GM10266 (cell line): Measurements from ENCODE around the gene MYL2.

Experiments
- DNase-seq: peaks from one replicate; pipeline ENCODE4 v3.0.0; 2012; ENCODE audit errors: extremely low spot score
- CTCF ChIP-seq: IDR thresholded peaks from 2 replicates; pipeline ENCODE4 v1.5.1; 2012; ENCODE audit warnings: mild to moderate bottlenecking, low read depth; ENCODE audit not compliant: control insufficient read depth, insufficient read depth; ENCODE audit errors: missing control alignments

Gene MYL2

DNA sequence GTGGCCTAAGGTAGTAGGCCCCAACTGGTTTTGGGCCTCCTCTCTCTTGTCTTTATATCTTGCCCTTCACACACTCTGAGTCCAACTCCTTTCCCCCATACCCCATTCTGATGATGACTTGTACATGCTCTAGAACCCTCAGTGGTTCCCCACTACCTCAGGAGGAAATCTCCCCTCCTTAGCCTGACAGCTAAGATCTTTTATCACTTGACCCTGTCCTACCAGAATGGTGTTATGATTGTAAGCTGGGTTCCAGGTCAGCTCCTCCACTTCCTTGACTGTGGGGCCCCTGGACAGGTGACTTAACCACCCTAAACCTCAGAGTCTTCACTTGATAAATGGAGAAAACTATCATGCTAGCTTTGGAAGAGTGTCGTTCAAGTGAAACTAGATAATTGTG lies 9.4 kb upstream of the MYL2 start:
- TF ChIP-seq CTCF: no peak
- DNase-seq: no peak

DNA sequence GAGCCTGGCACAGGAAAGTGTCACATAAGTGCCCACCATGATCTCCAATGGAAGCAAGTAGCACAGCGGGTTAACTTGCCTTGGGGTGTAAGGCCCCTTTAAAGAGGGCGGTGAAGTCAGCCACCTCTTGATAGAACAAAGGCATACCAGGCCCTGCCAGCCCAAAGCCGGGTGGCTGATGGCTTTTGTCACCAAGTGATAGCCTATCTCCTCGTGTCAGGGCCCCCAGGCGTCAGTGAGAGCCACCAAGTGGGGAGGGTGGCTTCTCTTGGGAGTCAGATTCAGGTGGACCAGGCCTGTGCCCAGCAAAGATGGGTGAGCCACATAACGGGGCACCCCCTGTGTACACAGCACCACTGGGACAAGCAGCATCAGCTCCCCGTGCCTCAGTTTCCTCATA lies 8.3 kb upstream of the MYL2 start:
- no peak for DNase-seq
- no peak for TF ChIP-seq CTCF

GRCh38 chr12:110927546-110927945 lies 7.2 kb upstream of the MYL2 start:
- DNase-seq: no peak
- no peak for TF ChIP-seq CTCF

DNA sequence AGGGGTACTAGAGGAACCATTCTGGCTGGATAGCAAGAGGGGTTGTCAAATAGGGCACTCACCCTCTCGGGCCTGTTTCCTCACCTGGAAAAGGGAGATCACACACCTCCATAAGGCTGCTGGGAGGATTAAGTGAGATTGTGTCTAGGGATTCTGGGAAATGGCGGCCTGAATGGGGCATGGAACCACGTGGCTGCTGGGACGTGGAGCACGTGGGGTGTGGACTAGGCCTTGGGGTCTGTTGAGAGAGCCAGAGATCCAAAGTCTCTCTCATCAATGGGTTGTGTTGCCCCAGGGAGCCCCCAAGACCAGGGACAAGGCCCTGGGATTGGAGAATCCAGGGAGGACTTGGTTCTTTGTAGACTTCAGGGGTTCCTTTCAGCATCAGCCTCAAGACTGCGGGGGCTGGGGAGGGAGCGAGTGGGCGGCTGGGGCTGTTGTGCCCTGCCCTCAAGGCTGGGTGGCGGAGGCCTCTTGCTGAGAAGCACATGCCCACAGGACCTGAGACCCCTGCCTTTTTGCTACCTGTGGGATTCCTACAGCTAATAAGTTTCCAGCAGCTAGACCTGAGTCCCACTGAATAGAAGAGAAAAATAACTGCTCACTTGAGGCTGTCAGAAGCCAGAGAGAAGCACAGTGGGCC lies 3.4 kb upstream of the MYL2 start:
- no peak for TF ChIP-seq CTCF
- no peak for DNase-seq

- DNase-seq: no peak
- TF ChIP-seq CTCF: no peak
These were observed 2.8 kb upstream of the MYL2 start for GRCh38 chr12:110923192-110923591.

GRCh38 chr12:110922652-110923051 lies 2.3 kb upstream of the MYL2 start:
- no peak for DNase-seq
- no peak for TF ChIP-seq CTCF

GRCh38 chr12:110921262-110921661 lies 883 bp upstream of the MYL2 start:
- no peak for DNase-seq
- no peak for TF ChIP-seq CTCF
